Mesenchymal stem cell (in vitro differentiated cells and primary cell): ENCODE measurements around the gene NR1H2.

Experiments
- DNase-seq: peaks from one replicate; pipeline ENCODE4 v3.0.0-alpha.2; 2013
- H2AFZ ChIP-seq: one replicate; pipeline ENCODE4 v1.6.1; 2013; ENCODE audit warnings: low read depth, mild to moderate bottlenecking, control low read depth, inconsistent platforms, low read length, moderate library complexity
- H2AK5ac ChIP-seq: 2 replicates; pipeline ENCODE4 v1.6.1; 2013; ENCODE audit warnings: low read length, moderate library complexity, mild to moderate bottlenecking, inconsistent platforms; ENCODE audit not compliant: severe bottlenecking
- H2BK120ac ChIP-seq: one replicate; pipeline ENCODE4 v1.6.1; 2013; ENCODE audit warnings: low read depth, mild to moderate bottlenecking, inconsistent platforms, low read length, moderate library complexity
- H2BK12ac ChIP-seq, 2 experiments: one replicate each; pipeline ENCODE4 v1.6.1; 2013; ENCODE audit warnings: inconsistent platforms in 2 of 2, low read length in 2 of 2, mild to moderate bottlenecking in 2 of 2, moderate library complexity in 2 of 2, control low read depth in 1 of 2
- H2BK15ac ChIP-seq: one replicate; pipeline ENCODE4 v1.6.1; 2013; ENCODE audit warnings: mild to moderate bottlenecking, low read depth, inconsistent platforms; ENCODE audit not compliant: poor library complexity, severe bottlenecking
- H2BK5ac ChIP-seq: 2 replicates; pipeline ENCODE4 v1.6.1; 2013; ENCODE audit warnings: low read depth, mild to moderate bottlenecking, low read length, control low read depth, inconsistent platforms; ENCODE audit not compliant: poor library complexity, severe bottlenecking
- H3K14ac ChIP-seq, 2 experiments: one replicate each; pipeline ENCODE4 v1.6.1; 2013; ENCODE audit warnings: inconsistent platforms in 2 of 2, low read length in 2 of 2, control low read depth in 1 of 2, mild to moderate bottlenecking in 1 of 2, moderate library complexity in 1 of 2
- H3K18ac ChIP-seq, 2 experiments: one replicate each; pipeline ENCODE4 v1.6.1; 2013; ENCODE audit warnings: inconsistent platforms in 2 of 2, low read length in 2 of 2, control low read depth in 1 of 2, low read depth in 1 of 2, mild to moderate bottlenecking in 1 of 2
- H3K23ac ChIP-seq, 2 experiments: one replicate each; pipeline ENCODE4 v1.6.1; 2013; ENCODE audit warnings: inconsistent platforms in 2 of 2, low read length in 2 of 2, mild to moderate bottlenecking in 2 of 2, moderate library complexity in 2 of 2, control low read depth in 1 of 2
- H3K27ac ChIP-seq: 2 replicates; pipeline ENCODE4 v1.5.1; 2013; ENCODE audit warnings: mild to moderate bottlenecking, moderate library complexity, low read length, control low read depth, inconsistent platforms; ENCODE audit not compliant: poor library complexity, severe bottlenecking
- H3K27me3 ChIP-seq, 2 experiments: 2 replicates each; pipeline versions ENCODE4 v1.6.1 to v1.7.0; 2013; ENCODE audit warnings: low read length in 2 of 2, mild to moderate bottlenecking in 2 of 2, moderate library complexity in 2 of 2, control low read depth in 1 of 2, inconsistent platforms in 1 of 2; ENCODE audit not compliant: control insufficient read depth in 1 of 2, insufficient read depth in 1 of 2
- H3K36me3 ChIP-seq, 2 experiments: 2 replicates each; pipeline versions ENCODE4 v1.6.1 to v1.7.0; 2013; ENCODE audit warnings: low read length in 2 of 2, control low read depth in 1 of 2, inconsistent platforms in 1 of 2, low read depth in 1 of 2, mild to moderate bottlenecking in 1 of 2; ENCODE audit not compliant: insufficient read depth in 2 of 2, control insufficient read depth in 1 of 2
- H3K4ac ChIP-seq, 2 experiments: one replicate each; pipeline ENCODE4 v1.6.1; 2013; ENCODE audit warnings: inconsistent platforms in 2 of 2, low read length in 2 of 2, mild to moderate bottlenecking in 2 of 2, moderate library complexity in 2 of 2, control low read depth in 1 of 2, low read depth in 1 of 2
- H3K4me1 ChIP-seq: 2 replicates; pipeline ENCODE4 v1.6.1; 2013; ENCODE audit warnings: low read depth, low read length, control low read depth; ENCODE audit not compliant: control insufficient read depth, insufficient read depth
- H3K4me2 ChIP-seq: 2 replicates; pipeline ENCODE4 v1.6.1; 2013; ENCODE audit warnings: low read length, mild to moderate bottlenecking, inconsistent platforms; ENCODE audit not compliant: poor library complexity, severe bottlenecking
- H3K4me3 ChIP-seq, 2 experiments: 2 replicates each; pipeline versions ENCODE4 v1.5.1 to v1.7.0; 2013; ENCODE audit warnings: low read length in 2 of 2, mild to moderate bottlenecking in 2 of 2, control low read depth in 1 of 2, low read depth in 1 of 2; ENCODE audit not compliant: insufficient read depth in 1 of 2
- H3K79me1 ChIP-seq: replicated peaks from 2 replicates; pipeline ENCODE4 v1.6.1; 2013; ENCODE audit warnings: mild to moderate bottlenecking, control low read depth, low read length, inconsistent platforms; ENCODE audit not compliant: poor library complexity, severe bottlenecking
- H3K9ac ChIP-seq: 2 replicates; pipeline ENCODE4 v1.7.0; 2013; ENCODE audit warnings: mild to moderate bottlenecking, low read length, moderate library complexity
- H3K9me3 ChIP-seq: 2 replicates; pipeline ENCODE4 v1.7.0; 2013; ENCODE audit warnings: mild to moderate bottlenecking, low read length; ENCODE audit not compliant: control insufficient read depth
- H4K8ac ChIP-seq: one replicate; pipeline ENCODE4 v1.6.1; 2013; ENCODE audit warnings: inconsistent platforms, mild to moderate bottlenecking, low read length, moderate library complexity
- H4K91ac ChIP-seq: one replicate; pipeline ENCODE4 v1.6.1; 2013; ENCODE audit warnings: mild to moderate bottlenecking, low read length, inconsistent platforms
- WGBS: methylation state at CpG from one replicate; pipeline ENCODE4 v1.1.7; 2013; ENCODE audit warnings: mixed read lengths; 5-methylcytosine and 5-hydroxymethylcytosine counted together

The NR1H2 gene

GRCh38 chr19:50393589-50393988 lies 17.3 kb downstream of the NR1H2 start:
- H3K4me1 ChIP-seq, result no peaks in the 10 kb centered on the region
- H3K18ac ChIP-seq, result no peak overlapping the region
- no peak overlapping the region for H3K9ac ChIP-seq
- DNase-seq, result no peak
- no peak overlapping the region for H2BK5ac ChIP-seq
- H3K4me2 ChIP-seq, result no peak overlapping the region
- no peak overlapping the region for H2BK12ac ChIP-seq
- H4K8ac ChIP-seq, result no peak overlapping the region
- H3K4me3 ChIP-seq, result no peak overlapping the region
- H3K4ac ChIP-seq, result no peak overlapping the region
- WGBS, result 97% methylated on average over 4 of the region's 4 CpGs
- H2BK120ac ChIP-seq, result no peak overlapping the region
- H2AFZ ChIP-seq, result no peak overlapping the region
- H2AK5ac ChIP-seq, result no peak overlapping the region
- no peak overlapping the region for H2BK15ac ChIP-seq
- peaks cover 0 to 13% of the 10 kb centered on the region in 2 experiments for H3K36me3 ChIP-seq
- no peaks in the 10 kb centered on the region for H3K9me3 ChIP-seq
- no peak overlapping the region for H3K23ac ChIP-seq
- no peaks in the 10 kb centered on the region for H3K27me3 ChIP-seq
- H4K91ac ChIP-seq, result no peak overlapping the region
- no peak overlapping the region for H3K14ac ChIP-seq
- H3K79me1 ChIP-seq, result peaks cover 22% of the 10 kb centered on the region
- H3K27ac ChIP-seq, result no peak overlapping the region

GRCh38 chr19:50394017-50394416 lies 17.8 kb downstream of the NR1H2 start:
- Histone ChIP-seq H3K4me2 (no peak overlapping the region), H3K9me3 (no peaks in the 10 kb centered on the region), H3K4me1 (no peaks in the 10 kb centered on the region), H3K27ac (no peak overlapping the region), H2AK5ac (no peak overlapping the region), H2AFZ (no peak overlapping the region), H2BK120ac (no peak overlapping the region), H2BK12ac (no peak overlapping the region), H3K4ac (no peak overlapping the region), H3K9ac (no peak overlapping the region), H3K18ac (no peak overlapping the region), H2BK15ac (no peak overlapping the region), H4K91ac (no peak overlapping the region), H3K14ac (no peak overlapping the region), H3K36me3 (peaks cover 1 to 18% of the 10 kb centered on the region in 2 experiments), H3K79me1 (peaks cover 23% of the 10 kb centered on the region), H3K4me3 (no peak overlapping the region), H2BK5ac (no peak overlapping the region), H3K27me3 (no peaks in the 10 kb centered on the region), H4K8ac (no peak overlapping the region), H3K23ac (no peak overlapping the region)
- no peak for DNase-seq
- whole genome bisulfite sequencing, result 97% methylated on average over 9 of the region's 9 CpGs

- Histone ChIP-seq H3K14ac (no peak overlapping the region), H3K79me1 (peaks cover 26% of the 10 kb centered on the region), H3K4ac (no peak overlapping the region), H3K4me1 (no peaks in the 10 kb centered on the region), H3K4me3 (no peak overlapping the region), H3K18ac (no peak overlapping the region), H4K91ac (no peak overlapping the region), H3K36me3 (peaks cover 3 to 46% of the 10 kb centered on the region in 2 experiments), H3K9me3 (no peaks in the 10 kb centered on the region), H3K23ac (no peak overlapping the region), H3K27ac (no peak overlapping the region), H4K8ac (no peak overlapping the region), H2BK15ac (no peak overlapping the region), H3K4me2 (no peak overlapping the region), H3K9ac (no peak overlapping the region), H2BK120ac (no peak overlapping the region), H3K27me3 (no peaks in the 10 kb centered on the region), H2BK12ac (no peak overlapping the region), H2AFZ (no peak overlapping the region), H2AK5ac (no peak overlapping the region), H2BK5ac (no peak overlapping the region)
- WGBS, result 89% methylated on average over 13 of the region's 13 CpGs
- DNase-seq, result no peak
These were observed 22.6 kb downstream of the NR1H2 start for GRCh38 chr19:50398675-50399367.

- Histone ChIP-seq H3K4ac (no peak overlapping the region), H3K4me3 (no peak overlapping the region), H2BK12ac (no peak overlapping the region), H3K4me2 (no peak overlapping the region), H2BK120ac (no peak overlapping the region), H2AFZ (no peak overlapping the region), H3K27me3 (no peaks in the 10 kb centered on the region), H3K14ac (no peak overlapping the region), H3K9ac (no peak overlapping the region), H3K23ac (no peak overlapping the region), H3K9me3 (no peaks in the 10 kb centered on the region), H4K8ac (no peak overlapping the region), H3K4me1 (no peaks in the 10 kb centered on the region), H4K91ac (no peak overlapping the region), H3K18ac (no peak overlapping the region), H3K27ac (no peak overlapping the region), H2BK5ac (no peak overlapping the region), H3K79me1 (peaks cover 26% of the 10 kb centered on the region), H2BK15ac (no peak overlapping the region), H3K36me3 (peaks cover 3 to 46% of the 10 kb centered on the region in 2 experiments), H2AK5ac (no peak overlapping the region)
- DNase-seq, result no peak
- WGBS, result 97% methylated on average over 5 of the region's 10 CpGs
These were observed 23.1 kb downstream of the NR1H2 start for GRCh38 chr19:50399368-50399745.
